ENCODE results near the gene PLD6.

GRCh38 chr17:17180141-17180603, 26.0 kb downstream of the PLD6 start:
- no peak for TF ChIP-seq POLR2AphosphoS5 (IDR thresholded peaks at IDR 0.05; ENCODE audit: low read depth, low read length)
- no peak for TF ChIP-seq TAF1 (IDR thresholded peaks at IDR 0.05; ENCODE audit: borderline replicate concordance, insufficient read depth, low read length)
